Calu3 (cell line): ENCODE measurements around the gene ITIH4. TPM values are rescaled to one million over a fixed set of nuclear protein-coding genes. Genes with fewer than 3 reads are reported as not detected.

ENCODE experiments used
- BruUV-seq: library from RNA; stranded (reverse); fragments of 400-500 nt; replicated peaks from 2 replicates; lab custom pipeline; 2021; lab: Mats Ljungman, UMichigan
- CTCF ChIA-PET: fragments of 300-600 bp; sonication (Branson Sonifier 250); formaldehyde crosslinking; loops from one replicate; lab custom pipeline; 2022; ENCODE audit warnings: antibody characterized with exemption; lab: Charles Lee
- DNase-seq: peaks from one replicate; pipeline ENCODE4 v3.0.0; 2022
- H3K27ac Mint-ChIP-seq: one replicate; pipeline ENCODE4 v1.8.0; 2022; ENCODE audit warnings: mixed read lengths; ENCODE audit not compliant: unreplicated experiment
- H3K27me3 Mint-ChIP-seq: one replicate; pipeline ENCODE4 v1.8.0; 2022; ENCODE audit warnings: mixed read lengths; ENCODE audit not compliant: unreplicated experiment
- H3K36me3 Mint-ChIP-seq: one replicate; pipeline ENCODE4 v1.8.0; 2022; ENCODE audit warnings: mild to moderate bottlenecking, moderate library complexity, mixed read lengths; ENCODE audit not compliant: insufficient read depth, unreplicated experiment
- H3K4me1 Mint-ChIP-seq: one replicate; pipeline ENCODE4 v1.8.0; 2022; ENCODE audit warnings: mild to moderate bottlenecking, low read depth, mixed read lengths; ENCODE audit not compliant: unreplicated experiment
- H3K4me3 Mint-ChIP-seq: one replicate; pipeline ENCODE4 v1.8.0; 2022; ENCODE audit warnings: mild to moderate bottlenecking, low read depth, moderate library complexity, mixed read lengths; ENCODE audit not compliant: unreplicated experiment
- H3K9me3 Mint-ChIP-seq: one replicate; pipeline ENCODE4 v1.8.0; 2022; ENCODE audit warnings: low read depth, mixed read lengths; ENCODE audit not compliant: unreplicated experiment
- intact Hi-C: fragments of 100-400 bp; cut with micrococcal nuclease; formaldehyde crosslinking; loops from one replicate; pipeline ENCODE4 v1.10.0; 2022; ENCODE audit not compliant: unreplicated experiment
- total RNA-seq: library from RNA; stranded (reverse); gene quantifications from 2 replicates; pipeline ENCODE4 v1.2.3, GENCODE V29; 2022
- TF ChIP-seq, protein P1 (sequence below): fragments of 200-600 bp; IDR thresholded peaks from one replicate; pipeline ENCODE4 v1.8.0; 2022; ENCODE audit warnings: antibody characterized with exemption; ENCODE audit not compliant: unreplicated experiment

ITIH4 gene
- total RNA-seq, 1 experiment from 2014 or later, result 3.0 TPM

DNA sequence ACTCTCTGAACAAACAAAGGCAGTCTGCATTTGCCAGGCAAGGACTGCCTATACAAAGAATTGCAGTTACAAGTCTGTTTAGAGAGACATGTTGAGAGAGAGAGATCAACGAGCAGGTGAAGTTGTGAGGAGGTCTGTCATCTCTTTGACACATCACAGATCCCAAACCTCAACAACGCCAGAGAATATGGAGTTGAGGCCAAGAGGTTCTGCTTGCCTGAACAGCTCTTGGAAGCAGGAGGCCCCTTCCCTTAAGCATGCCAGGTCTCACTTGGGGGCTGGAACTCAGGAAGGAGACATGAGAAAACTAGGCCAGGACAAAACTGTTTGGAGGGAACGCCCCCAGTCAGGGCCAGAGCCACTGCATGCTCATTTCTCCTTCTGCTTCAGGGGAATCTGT lies 26.7 kb upstream of the ITIH4 start:
- Mint-ChIP-seq H3K27ac (no peak overlapping the region), H3K36me3 (no peaks in the 10 kb centered on the region), H3K27me3 (no peaks in the 10 kb centered on the region), H3K9me3 (no peaks in the 10 kb centered on the region), H3K4me1 (no peaks in the 10 kb centered on the region), H3K4me3 (no peak overlapping the region)
- TF ChIP-seq, protein P1, sequence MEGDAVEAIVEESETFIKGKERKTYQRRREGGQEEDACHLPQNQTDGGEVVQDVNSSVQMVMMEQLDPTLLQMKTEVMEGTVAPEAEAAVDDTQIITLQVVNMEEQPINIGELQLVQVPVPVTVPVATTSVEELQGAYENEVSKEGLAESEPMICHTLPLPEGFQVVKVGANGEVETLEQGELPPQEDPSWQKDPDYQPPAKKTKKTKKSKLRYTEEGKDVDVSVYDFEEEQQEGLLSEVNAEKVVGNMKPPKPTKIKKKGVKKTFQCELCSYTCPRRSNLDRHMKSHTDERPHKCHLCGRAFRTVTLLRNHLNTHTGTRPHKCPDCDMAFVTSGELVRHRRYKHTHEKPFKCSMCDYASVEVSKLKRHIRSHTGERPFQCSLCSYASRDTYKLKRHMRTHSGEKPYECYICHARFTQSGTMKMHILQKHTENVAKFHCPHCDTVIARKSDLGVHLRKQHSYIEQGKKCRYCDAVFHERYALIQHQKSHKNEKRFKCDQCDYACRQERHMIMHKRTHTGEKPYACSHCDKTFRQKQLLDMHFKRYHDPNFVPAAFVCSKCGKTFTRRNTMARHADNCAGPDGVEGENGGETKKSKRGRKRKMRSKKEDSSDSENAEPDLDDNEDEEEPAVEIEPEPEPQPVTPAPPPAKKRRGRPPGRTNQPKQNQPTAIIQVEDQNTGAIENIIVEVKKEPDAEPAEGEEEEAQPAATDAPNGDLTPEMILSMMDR, result no peak
- intact Hi-C loops, result no loop called here
- no TSS peak for BruUV-seq
- CTCF ChIA-PET, result no interaction called here
- no peak for DNase-seq

DNA sequence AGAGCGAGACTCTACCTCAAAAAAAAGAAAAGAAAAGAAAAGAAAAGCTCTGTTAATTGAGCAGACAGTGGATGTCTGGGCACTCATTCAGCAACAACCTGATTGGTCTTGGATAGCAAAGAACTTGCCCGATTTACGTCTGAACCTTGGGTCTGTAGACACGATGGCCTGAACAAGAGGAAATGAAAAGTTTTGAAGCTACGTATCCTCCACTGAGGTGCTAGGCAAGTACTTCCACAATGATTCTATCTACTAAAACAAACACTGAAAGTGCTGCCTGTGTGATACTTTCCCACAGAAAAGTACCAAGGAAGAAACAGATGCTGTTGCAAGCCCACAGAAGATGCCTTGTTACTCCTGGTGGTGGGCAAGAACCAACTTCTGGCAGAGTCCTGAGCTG lies 26.2 kb upstream of the ITIH4 start:
- intact Hi-C loops, result no loop called here
- CTCF ChIA-PET, result no interaction called here
- Mint-ChIP-seq H3K36me3 (no peaks in the 10 kb centered on the region), H3K4me1 (no peaks in the 10 kb centered on the region), H3K27ac (no peak overlapping the region), H3K9me3 (no peaks in the 10 kb centered on the region), H3K4me3 (no peak overlapping the region), H3K27me3 (no peaks in the 10 kb centered on the region)
- BruUV-seq, result no TSS peak
- TF ChIP-seq, protein P1, result no peak
- DNase-seq, result no peak

DNA sequence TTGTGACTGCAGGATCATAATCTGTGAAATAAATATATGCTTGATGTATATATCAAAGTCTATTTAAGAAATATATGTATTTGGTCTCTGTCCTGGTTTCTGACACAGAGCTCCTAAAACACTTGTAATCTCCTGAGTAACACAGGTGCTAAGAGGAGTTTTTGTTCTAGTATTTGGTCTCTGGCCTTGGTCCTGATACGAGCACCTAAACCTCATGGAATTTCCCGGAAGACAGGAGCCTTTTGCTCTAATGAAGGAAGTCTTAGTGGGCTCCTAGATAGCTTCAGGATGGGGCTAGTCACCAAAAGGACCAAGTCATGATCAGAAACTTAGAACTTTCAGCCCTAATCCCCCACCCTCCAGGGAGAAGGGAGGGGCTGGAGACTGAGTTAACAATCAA lies 23.5 kb upstream of the ITIH4 start:
- no peak overlapping the region for H3K27ac Mint-ChIP-seq
- H3K4me1 Mint-ChIP-seq, result no peaks in the 10 kb centered on the region
- H3K27me3 Mint-ChIP-seq, result no peaks in the 10 kb centered on the region
- CTCF ChIA-PET, result no interaction called here
- H3K36me3 Mint-ChIP-seq, result no peaks in the 10 kb centered on the region
- no peaks in the 10 kb centered on the region for H3K9me3 Mint-ChIP-seq
- intact Hi-C loops, result no loop called here
- no TSS peak for BruUV-seq
- H3K4me3 Mint-ChIP-seq, result no peak overlapping the region
- TF ChIP-seq, protein P1, result no peak
- DNase-seq, result no peak

DNA sequence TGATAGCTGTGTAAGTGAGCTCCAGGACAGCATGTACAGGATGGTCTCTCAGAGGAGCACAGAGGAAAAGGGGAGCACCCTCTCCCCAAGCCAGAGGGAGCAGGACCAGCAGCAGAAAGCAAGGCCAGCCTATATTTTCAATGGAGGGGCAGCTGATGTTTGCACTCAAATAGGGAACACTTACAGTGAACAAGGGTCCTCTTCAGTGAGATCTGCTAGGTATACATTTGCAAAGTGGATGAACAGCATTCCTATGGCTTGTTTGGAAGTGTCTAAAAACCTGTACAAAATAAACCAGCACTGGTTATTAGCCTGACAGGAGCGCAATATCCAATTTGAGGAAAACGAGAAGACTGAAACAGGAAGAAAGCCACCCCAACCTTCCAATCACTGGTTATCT lies 21.9 kb upstream of the ITIH4 start:
- no peak overlapping the region for H3K4me3 Mint-ChIP-seq
- no peaks in the 10 kb centered on the region for H3K4me1 Mint-ChIP-seq
- DNase-seq, result no peak
- no peak overlapping the region for H3K27ac Mint-ChIP-seq
- CTCF ChIA-PET, result no interaction called here
- TF ChIP-seq, protein P1, result no peak
- no peaks in the 10 kb centered on the region for H3K27me3 Mint-ChIP-seq
- intact Hi-C loops, result no loop called here
- H3K9me3 Mint-ChIP-seq, result no peaks in the 10 kb centered on the region
- BruUV-seq, result no TSS peak
- no peaks in the 10 kb centered on the region for H3K36me3 Mint-ChIP-seq
